Measurements from ENCODE around the gene MAD2L1. TPM values are rescaled to one million over a fixed set of nuclear protein-coding genes. Genes with fewer than 3 reads are reported as not detected.

Gene MAD2L1
- total and polyA plus RNA-seq, 7 donors: 0.72 to 3.7 (median 1.2) TPM

DNA sequence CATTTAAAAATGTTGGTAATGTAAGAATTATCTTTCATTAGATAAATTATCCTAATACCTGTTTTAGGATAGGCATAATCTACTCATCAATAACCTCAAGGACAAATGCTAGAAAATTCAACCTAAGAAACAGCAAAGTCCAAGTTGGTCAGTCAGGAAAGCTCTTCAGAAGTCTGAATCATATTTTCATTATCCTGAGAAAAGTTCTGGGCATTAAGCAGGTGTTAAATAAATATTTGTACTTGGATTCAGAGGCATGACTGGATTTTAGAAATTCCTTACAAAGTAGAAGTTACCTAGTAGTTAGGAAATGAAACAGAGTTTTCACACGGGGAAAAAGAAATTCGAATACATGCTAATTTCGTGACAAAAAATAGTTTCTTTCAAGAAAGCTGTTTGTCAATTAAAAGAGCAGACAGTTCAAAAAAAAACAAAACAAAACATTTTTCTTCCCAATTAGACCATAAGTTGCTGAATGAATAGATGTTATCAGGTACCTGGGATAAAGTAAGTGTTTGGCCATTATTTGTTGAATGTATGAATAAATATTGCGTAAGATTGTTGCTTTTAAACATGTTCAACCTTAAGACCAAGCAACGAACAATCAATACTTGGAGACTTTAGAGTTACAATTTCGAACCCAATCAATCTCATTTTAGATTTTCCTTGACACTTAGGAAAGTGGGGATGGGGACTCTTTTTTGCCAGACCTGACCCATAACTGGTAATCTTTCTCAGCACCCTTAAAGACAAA is 48.5 kb downstream of the MAD2L1 start:
- Histone ChIP-seq H3K27me3 (ENCODE audit: insufficient read depth in 3 of 3, low read length in 2 of 3) (no peaks in the 10 kb centered on the region), H3K4me3 (no peak overlapping the region), H3K27ac (no peak overlapping the region), H3K4me1 (no peaks in the 10 kb centered on the region), H3K9me3 (no peaks in the 10 kb centered on the region), H3K36me3 (ENCODE audit: insufficient read depth in 1 of 2, low read depth in 1 of 2) (no peaks in the 10 kb centered on the region)
- TF ChIP-seq, protein P1, sequence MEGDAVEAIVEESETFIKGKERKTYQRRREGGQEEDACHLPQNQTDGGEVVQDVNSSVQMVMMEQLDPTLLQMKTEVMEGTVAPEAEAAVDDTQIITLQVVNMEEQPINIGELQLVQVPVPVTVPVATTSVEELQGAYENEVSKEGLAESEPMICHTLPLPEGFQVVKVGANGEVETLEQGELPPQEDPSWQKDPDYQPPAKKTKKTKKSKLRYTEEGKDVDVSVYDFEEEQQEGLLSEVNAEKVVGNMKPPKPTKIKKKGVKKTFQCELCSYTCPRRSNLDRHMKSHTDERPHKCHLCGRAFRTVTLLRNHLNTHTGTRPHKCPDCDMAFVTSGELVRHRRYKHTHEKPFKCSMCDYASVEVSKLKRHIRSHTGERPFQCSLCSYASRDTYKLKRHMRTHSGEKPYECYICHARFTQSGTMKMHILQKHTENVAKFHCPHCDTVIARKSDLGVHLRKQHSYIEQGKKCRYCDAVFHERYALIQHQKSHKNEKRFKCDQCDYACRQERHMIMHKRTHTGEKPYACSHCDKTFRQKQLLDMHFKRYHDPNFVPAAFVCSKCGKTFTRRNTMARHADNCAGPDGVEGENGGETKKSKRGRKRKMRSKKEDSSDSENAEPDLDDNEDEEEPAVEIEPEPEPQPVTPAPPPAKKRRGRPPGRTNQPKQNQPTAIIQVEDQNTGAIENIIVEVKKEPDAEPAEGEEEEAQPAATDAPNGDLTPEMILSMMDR (IDR thresholded peaks at IDR 0.05): no peak
- 86 to 88% (median 86%) methylated on average over 6 of the region's 6 CpGs for WGBS, 3 donors
- intact Hi-C loops (cut with DNase I): no loop called here
- no peak for ATAC-seq
- DNase-seq: no peak

DNA sequence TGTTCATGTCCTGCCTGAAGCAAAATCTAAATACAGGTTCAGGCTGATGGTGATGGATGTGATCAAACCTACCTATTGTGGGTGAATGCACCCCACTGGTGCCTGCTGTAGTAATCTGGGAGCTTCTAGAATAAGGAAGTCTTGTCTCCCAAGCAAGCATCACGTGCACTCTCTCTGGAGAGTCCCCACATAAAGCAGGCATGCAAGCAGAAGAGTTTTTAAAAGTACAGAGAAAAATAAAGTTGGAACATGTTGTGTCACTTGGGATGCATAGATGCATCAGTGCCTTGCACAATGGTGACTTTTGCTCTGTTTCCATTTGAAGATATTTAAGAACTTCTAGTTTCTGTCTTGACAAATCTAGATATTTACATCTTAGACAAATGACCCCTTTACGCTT is 54.9 kb downstream of the MAD2L1 start:
- TF ChIP-seq, protein P1 (IDR thresholded peaks at IDR 0.05): no peak
- 49 to 71% (median 61%) methylated on average over 2 of the region's 2 CpGs for WGBS, 3 donors
- H3K36me3 ChIP-seq (ENCODE audit: insufficient read depth in 1 of 2, low read depth in 1 of 2): no peaks in the 10 kb centered on the region

DNA sequence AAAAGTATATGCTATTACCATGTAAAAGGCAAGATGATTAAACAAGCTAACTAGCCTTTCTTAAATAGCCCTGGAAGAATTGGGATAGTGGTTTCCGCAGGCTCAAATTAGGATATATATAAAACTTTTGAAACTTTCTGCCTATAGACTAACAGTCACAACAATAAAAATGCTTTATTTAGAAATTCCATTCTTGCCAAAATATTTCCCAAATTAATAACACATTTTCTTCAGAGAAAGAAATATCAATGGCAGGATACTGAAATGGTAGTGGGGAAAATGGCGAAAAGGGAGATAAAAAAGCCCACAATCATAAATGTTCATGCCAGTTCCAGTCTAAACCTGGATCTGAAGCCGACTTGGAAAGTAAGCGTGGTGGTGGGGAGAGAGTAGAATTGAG is 56.0 kb downstream of the MAD2L1 start:
- Histone ChIP-seq H3K4me3 (no peak overlapping the region), H3K27me3 (ENCODE audit: insufficient read depth in 3 of 3, low read length in 2 of 3) (no peaks in the 10 kb centered on the region), H3K9me3 (no peaks in the 10 kb centered on the region), H3K4me1 (no peaks in the 10 kb centered on the region), H3K36me3 (ENCODE audit: insufficient read depth in 1 of 2, low read depth in 1 of 2) (no peaks in the 10 kb centered on the region), H3K27ac (no peak overlapping the region)
- DNase-seq (no peak), ATAC-seq (no peak)
- intact Hi-C loops (cut with DNase I): no loop called here
- 82 to 93% (median 88%) methylated on average over 4 of the region's 4 CpGs for WGBS, 3 donors
- TF ChIP-seq, protein P1 (IDR thresholded peaks at IDR 0.05): no peak

More for the DNA sequence above, 54.9 kb downstream of the MAD2L1 start:
- intact Hi-C loops (cut with DNase I): no loop called here
- no peak overlapping the region for H3K4me3 ChIP-seq
- no peaks in the 10 kb centered on the region for H3K27me3 ChIP-seq (ENCODE audit: insufficient read depth in 3 of 3, low read length in 2 of 3)
- ATAC-seq (no peak), DNase-seq (no peak)
- no peak overlapping the region for H3K27ac ChIP-seq
- H3K4me1 ChIP-seq: no peaks in the 10 kb centered on the region
- no peaks in the 10 kb centered on the region for H3K9me3 ChIP-seq

DNA sequence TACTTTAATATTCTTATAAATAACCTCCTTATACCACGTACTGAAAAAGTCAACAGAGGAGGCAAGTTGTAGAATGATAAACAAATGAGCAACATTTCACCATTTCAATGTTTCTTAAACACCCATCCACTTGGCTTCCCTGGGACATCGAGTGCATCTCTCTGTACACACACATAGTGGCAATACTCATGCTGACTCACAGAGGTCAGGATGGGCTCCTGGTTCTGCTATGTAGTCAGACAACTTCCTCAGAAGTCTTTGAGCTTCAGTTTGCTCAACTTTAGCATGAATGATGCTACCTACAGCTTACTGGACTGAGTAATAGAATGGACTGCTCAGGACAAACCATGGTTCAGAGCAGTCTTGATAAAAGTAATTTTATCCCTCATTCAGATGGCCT is 56.9 kb downstream of the MAD2L1 start:
- Histone ChIP-seq H3K9me3 (no peaks in the 10 kb centered on the region), H3K36me3 (ENCODE audit: insufficient read depth in 1 of 2, low read depth in 1 of 2) (no peaks in the 10 kb centered on the region), H3K4me3 (no peak overlapping the region), H3K27ac (no peak overlapping the region), H3K4me1 (no peaks in the 10 kb centered on the region), H3K27me3 (ENCODE audit: insufficient read depth in 3 of 3, low read length in 2 of 3) (no peaks in the 10 kb centered on the region)
- intact Hi-C loops (cut with DNase I): no loop called here
- 57 to 89% (median 83%) methylated on average over 2 of the region's 2 CpGs for WGBS, 3 donors
- TF ChIP-seq, protein P1 (IDR thresholded peaks at IDR 0.05): no peak
- ATAC-seq (no peak), DNase-seq (no peak)

DNA sequence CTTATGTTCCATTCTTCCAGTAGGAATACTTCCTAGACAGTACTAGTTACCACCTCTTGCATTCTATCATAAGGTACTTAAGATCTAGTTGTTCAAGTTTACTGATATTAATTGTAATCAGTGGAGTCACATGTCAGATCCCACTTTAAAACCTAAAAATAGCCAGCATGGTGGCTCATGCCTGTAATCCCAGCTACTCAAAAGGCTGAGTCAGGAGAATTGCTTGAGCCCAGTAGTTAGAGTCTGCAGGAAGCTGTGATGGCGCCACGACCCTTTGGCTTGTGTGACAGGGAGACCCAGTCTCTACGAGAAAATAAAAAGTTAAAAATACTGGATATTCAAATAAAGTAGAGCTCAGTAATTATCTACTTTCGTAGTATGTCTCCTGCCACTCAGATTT is 57.7 kb downstream of the MAD2L1 start:
- WGBS, 3 donors: 83 to 93% (median 89%) methylated on average over 4 of the region's 4 CpGs
- ATAC-seq (no peak), DNase-seq (no peak)
- no peaks in the 10 kb centered on the region for H3K9me3 ChIP-seq
- TF ChIP-seq, protein P1 (IDR thresholded peaks at IDR 0.05): no peak
- H3K36me3 ChIP-seq (ENCODE audit: insufficient read depth in 1 of 2, low read depth in 1 of 2): no peaks in the 10 kb centered on the region
- no peaks in the 10 kb centered on the region for H3K27me3 ChIP-seq (ENCODE audit: insufficient read depth in 3 of 3, low read length in 2 of 3)
- intact Hi-C loops (cut with DNase I): no loop called here
- no peaks in the 10 kb centered on the region for H3K4me1 ChIP-seq
- no peak overlapping the region for H3K4me3 ChIP-seq
- no peak overlapping the region for H3K27ac ChIP-seq
